ENCODE results near the gene ASPSCR1.

The ASPSCR1 gene

GRCh38 chr17:81935709-81936084 lies 41.7 kb upstream of the ASPSCR1 start:
- DNase-seq (ENCODE audit: insufficient read length, low spot score) (no peak), FAIRE-seq (no peak)

GRCh38 chr17:81939218-81939617 lies 38.2 kb upstream of the ASPSCR1 start:
- no peak for TF ChIP-seq CTCF (IDR thresholded peaks at IDR 0.05; ENCODE audit: insufficient read depth, missing control alignments)
- DNase-seq (ENCODE audit: insufficient read length, low spot score) (no peak), FAIRE-seq (no peak)

More at GRCh38 chr17:81935709-81936084, 41.7 kb upstream of the ASPSCR1 start:
- no peak for TF ChIP-seq CTCF (IDR thresholded peaks at IDR 0.05; ENCODE audit: insufficient read depth, missing control alignments)

GRCh38 chr17:81939881-81940385 lies 37.5 kb upstream of the ASPSCR1 start:
- TF ChIP-seq CTCF (IDR thresholded peaks at IDR 0.05; ENCODE audit: insufficient read depth, missing control alignments): no peak
- DNase-seq (ENCODE audit: insufficient read length, low spot score): no peak
- no peak for FAIRE-seq

- FAIRE-seq (no peak), DNase-seq (ENCODE audit: insufficient read length, low spot score) (no peak)
- TF ChIP-seq CTCF (IDR thresholded peaks at IDR 0.05; ENCODE audit: insufficient read depth, missing control alignments): no peak
Measured at GRCh38 chr17:81940538-81941483, 36.6 kb upstream of the ASPSCR1 start.

GRCh38 chr17:81941484-81942166 lies 35.8 kb upstream of the ASPSCR1 start:
- no peak for TF ChIP-seq CTCF (IDR thresholded peaks at IDR 0.05; ENCODE audit: insufficient read depth, missing control alignments)
- FAIRE-seq (no peak), DNase-seq (ENCODE audit: insufficient read length, low spot score) (no peak)

- TF ChIP-seq CTCF (IDR thresholded peaks at IDR 0.05; ENCODE audit: insufficient read depth, missing control alignments): no peak
- DNase-seq (ENCODE audit: insufficient read length, low spot score) (no peak), FAIRE-seq (no peak)
Measured at GRCh38 chr17:81942167-81942553, 35.3 kb upstream of the ASPSCR1 start.
